ENCODE results near the gene GSK3A. TPM values are rescaled to one million over a fixed set of nuclear protein-coding genes. Genes with fewer than 3 reads are reported as not detected.
A peak's percentile ranks its signal among the peaks of the same experiment; 100 is the strongest.

GSK3A gene
- total RNA-seq, 1 donor from 2014 or later = 27.0 TPM

GRCh38 chr19:42288881-42289555 is 46.6 kb upstream of the GSK3A start:
- no peak overlapping the region for H3K27ac ChIP-seq
- TF ChIP-seq CTCF (IDR thresholded peaks at IDR 0.05) = no peak
- no peaks in the 10 kb centered on the region for H3K27me3 ChIP-seq
- H3K4me1 ChIP-seq = peaks cover 18 to 25% of the 10 kb centered on the region in 2 donors
- no peaks in the 10 kb centered on the region for H3K9me3 ChIP-seq
- H3K36me3 ChIP-seq = peaks cover 70 to 72% of the 10 kb centered on the region in 2 donors
- H3K4me3 ChIP-seq = no peak overlapping the region
- no peak for DNase-seq (ENCODE audit: low spot score in 2 of 2)
- intact Hi-C loops (cut with DNase I) = no loop called here

- no peak overlapping the region for H3K4me3 ChIP-seq
- intact Hi-C loops (cut with DNase I) = no loop called here
- TF ChIP-seq CTCF (IDR thresholded peaks at IDR 0.05) = no peak
- no peaks in the 10 kb centered on the region for H3K27me3 ChIP-seq
- H3K27ac ChIP-seq = no peak overlapping the region
- no peak for DNase-seq (ENCODE audit: low spot score in 2 of 2)
- H3K4me1 ChIP-seq = peaks cover 18 to 25% of the 10 kb centered on the region in 2 donors
- peaks cover 64 to 66% of the 10 kb centered on the region in 2 donors for H3K36me3 ChIP-seq
- no peaks in the 10 kb centered on the region for H3K9me3 ChIP-seq
Observed at GRCh38 chr19:42288387-42288786, 46.0 kb upstream of the GSK3A start.

- DNase-seq (ENCODE audit: low spot score in 2 of 2) = no peak
- Histone ChIP-seq H3K27ac (no peak overlapping the region), H3K4me3 (no peak overlapping the region), H3K4me1 (peaks cover 22 to 31% of the 10 kb centered on the region in 2 donors), H3K9me3 (no peaks in the 10 kb centered on the region), H3K27me3 (no peaks in the 10 kb centered on the region), H3K36me3 (peaks cover 58 to 60% of the 10 kb centered on the region in 2 donors)
- intact Hi-C loops (cut with DNase I) = no loop called here
- no peak for TF ChIP-seq CTCF (IDR thresholded peaks at IDR 0.05)
Observed at GRCh38 chr19:42287827-42288107, 45.4 kb upstream of the GSK3A start.

GRCh38 chr19:42287017-42287826 is 44.8 kb upstream of the GSK3A start:
- Histone ChIP-seq H3K27ac (peak overlapping the region; percentile 72 to 84), H3K36me3 (peaks cover 52 to 54% of the 10 kb centered on the region in 2 donors), H3K9me3 (no peaks in the 10 kb centered on the region), H3K4me3 (peak overlapping the region in 1 of 2 donors; percentile 85), H3K4me1 (peaks cover 27 to 36% of the 10 kb centered on the region in 2 donors), H3K27me3 (no peaks in the 10 kb centered on the region)
- peak in 1 of 2 donors; percentile 67 for DNase-seq (ENCODE audit: low spot score in 2 of 2)
- intact Hi-C loops (cut with DNase I) = no loop called here
- TF ChIP-seq CTCF (IDR thresholded peaks at IDR 0.05) = no peak

- TF ChIP-seq CTCF (IDR thresholded peaks at IDR 0.05) = no peak
- H3K9me3 ChIP-seq = no peaks in the 10 kb centered on the region
- H3K4me3 ChIP-seq = peak overlapping the region; percentile 85
- no peaks in the 10 kb centered on the region for H3K27me3 ChIP-seq
- peak in 1 of 2 donors; percentile 80 for DNase-seq (ENCODE audit: low spot score in 2 of 2)
- peak overlapping the region; percentile 72 to 84 for H3K27ac ChIP-seq
- intact Hi-C loops (cut with DNase I) = no loop called here
- H3K36me3 ChIP-seq = peaks cover 45 to 47% of the 10 kb centered on the region in 2 donors
- peaks cover 33 to 44% of the 10 kb centered on the region in 2 donors for H3K4me1 ChIP-seq
Observed at GRCh38 chr19:42286349-42287016, 44.1 kb upstream of the GSK3A start.

Data from ascending aorta (tissue), 2 donors.